Smooth muscle cell (in vitro differentiated cells): Measurements from ENCODE around the gene PWP2. TPM values are rescaled to one million over a fixed set of nuclear protein-coding genes. Genes with fewer than 3 reads are reported as not detected.
A peak's percentile ranks its signal among the peaks of the same experiment; 100 is the strongest.

Source experiments
- DNase-seq: peaks from one replicate; lab custom pipeline; 2025; ENCODE audit not compliant: unreplicated experiment; lab: John Stamatoyannopoulos, UW
- H2AFZ ChIP-seq: fragments of 200-600 bp; sonication (generic); 2 replicates; pipeline ENCODE4 v1.6.0; 2016; ENCODE audit warnings: antibody characterized with exemption, low read depth, mild to moderate bottlenecking
- H3F3A ChIP-seq: fragments of 200-600 bp; sonication (generic); 2 replicates; pipeline ENCODE4 v1.6.0; 2017; ENCODE audit warnings: antibody characterized with exemption, low read depth
- H3K27ac ChIP-seq: fragments of 200-600 bp; sonication (generic); 2 replicates; pipeline ENCODE4 v1.5.1; 2016; ENCODE audit warnings: low read depth, mild to moderate bottlenecking
- H3K27me3 ChIP-seq: fragments of 200-600 bp; sonication (generic); 2 replicates; pipeline ENCODE4 v1.6.1; 2016; ENCODE audit warnings: low read depth, mild to moderate bottlenecking
- H3K36me3 ChIP-seq: fragments of 200-600 bp; sonication (generic); 2 replicates; pipeline ENCODE4 v1.5.1; 2016; ENCODE audit warnings: low read depth
- H3K4me1 ChIP-seq: fragments of 200-600 bp; sonication (generic); 2 replicates; pipeline ENCODE4 v1.5.1; 2016; ENCODE audit warnings: low read depth
- H3K4me2 ChIP-seq: fragments of 200-600 bp; sonication (generic); 2 replicates; pipeline ENCODE4 v1.6.0; 2016; ENCODE audit warnings: mild to moderate bottlenecking
- H3K4me3 ChIP-seq: fragments of 200-600 bp; sonication (generic); 2 replicates; pipeline ENCODE4 v1.5.1; 2016; ENCODE audit warnings: mild to moderate bottlenecking
- H3K79me2 ChIP-seq: fragments of 200-600 bp; sonication (generic); 2 replicates; pipeline ENCODE4 v1.6.0; 2016; ENCODE audit warnings: low read depth, mild to moderate bottlenecking
- H3K9ac ChIP-seq: fragments of 200-600 bp; sonication (generic); 2 replicates; pipeline ENCODE4 v1.6.0; 2016; ENCODE audit warnings: low read depth
- H3K9me3 ChIP-seq: fragments of 200-600 bp; sonication (generic); replicated peaks from 2 replicates; pipeline ENCODE4 v1.5.1; 2016; ENCODE audit warnings: low read depth
- H4K20me1 ChIP-seq: fragments of 200-600 bp; sonication (generic); 2 replicates; pipeline ENCODE4 v1.6.0; 2016; ENCODE audit warnings: low read depth
- CTCF ChIP-seq: fragments of 200-600 bp; sonication (generic); IDR thresholded peaks from 2 replicates; pipeline ENCODE4 v1.5.1; 2017; ENCODE audit warnings: borderline replicate concordance, mild to moderate bottlenecking, antibody characterized with exemption; ENCODE audit not compliant: insufficient read depth, poor library complexity, severe bottlenecking
- WGBS: methylation state at CpG from one replicate; pipeline ENCODE4 v1.1.7; 2016; ENCODE audit warnings: low lambda C conversion rate; 5-methylcytosine and 5-hydroxymethylcytosine counted together
- polyA plus RNA-seq: library from polyadenylated mRNA; unstranded; fragments of >200 nt; fragmentation: Nextera tagmentation; extraction: Ambion mirVana; gene quantifications from 2 replicates; pipeline ENCODE4 v1.2.1, GENCODE V29; 2016
- total RNA-seq: library from RNA; depleted of rRNA; stranded (reverse); fragments of >200 nt; gene quantifications from 2 replicates; pipeline ENCODE4 v1.2.3, GENCODE V29; 2014

PWP2 gene
- total and polyA plus RNA-seq, 2 experiments from 2014 or later = 0.38 to 1.4 TPM

DNA sequence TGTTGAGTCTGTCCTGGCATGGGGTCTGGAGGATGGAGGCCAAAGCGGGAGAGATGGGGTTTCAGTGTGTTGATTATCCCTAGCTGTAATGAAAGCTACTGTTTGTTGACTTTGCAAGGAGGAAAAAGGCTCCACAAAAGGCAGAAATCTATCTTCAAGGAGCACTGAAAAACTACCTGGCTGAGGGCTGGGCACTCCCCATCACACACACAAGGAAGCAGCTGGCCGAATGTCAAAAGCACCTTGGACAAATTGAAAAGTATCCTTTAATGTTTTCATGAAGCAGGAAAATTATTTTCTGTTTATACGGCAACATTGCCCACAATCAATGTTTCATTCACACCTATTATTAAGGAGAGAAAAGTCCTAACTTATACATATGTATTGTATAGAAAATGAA lies 27.8 kb upstream of the PWP2 start:
- no peak overlapping the region for H3K4me2 ChIP-seq
- no peak overlapping the region for H2AFZ ChIP-seq
- peaks cover 26% of the 10 kb centered on the region for H3K36me3 ChIP-seq
- no peak for TF ChIP-seq CTCF
- H4K20me1 ChIP-seq = peaks cover 4% of the 10 kb centered on the region
- H3K9ac ChIP-seq = no peak overlapping the region
- H3K27ac ChIP-seq = no peak overlapping the region
- no peak overlapping the region for H3K4me3 ChIP-seq
- WGBS = 98% methylated on average over 3 of the region's 3 CpGs
- H3K79me2 ChIP-seq = no peaks in the 10 kb centered on the region
- no peaks in the 10 kb centered on the region for H3K27me3 ChIP-seq
- no peaks in the 10 kb centered on the region for H3K4me1 ChIP-seq
- no peaks in the 10 kb centered on the region for H3F3A ChIP-seq
- H3K9me3 ChIP-seq = no peaks in the 10 kb centered on the region
- no peak for DNase-seq

DNA sequence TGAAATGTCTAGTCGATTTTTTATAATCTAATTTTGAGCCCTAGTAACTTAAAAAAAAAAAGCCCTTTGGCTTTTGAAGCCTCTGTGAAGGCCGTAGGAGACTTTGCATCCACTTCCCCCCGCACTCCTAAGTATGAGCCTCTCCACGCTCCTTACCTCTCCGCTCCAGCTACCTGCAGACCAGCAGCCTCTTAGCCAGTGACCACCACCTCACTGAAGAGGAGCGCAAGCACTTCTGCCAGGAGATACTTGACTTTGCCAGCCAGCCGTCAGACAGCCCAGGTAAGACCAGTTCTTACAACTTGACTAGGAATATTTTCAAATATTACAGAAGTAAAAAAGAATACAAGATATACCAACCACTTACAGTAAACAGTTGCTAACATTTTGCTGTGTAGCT lies 27.4 kb upstream of the PWP2 start:
- H3K27me3 ChIP-seq = no peaks in the 10 kb centered on the region
- H3K27ac ChIP-seq = no peak overlapping the region
- no peak overlapping the region for H2AFZ ChIP-seq
- H3K4me2 ChIP-seq = no peak overlapping the region
- 93% methylated on average over 7 of the region's 7 CpGs for WGBS
- no peak overlapping the region for H3K9ac ChIP-seq
- H3K36me3 ChIP-seq = peaks cover 26% of the 10 kb centered on the region
- peaks cover 2% of the 10 kb centered on the region for H4K20me1 ChIP-seq
- H3K4me3 ChIP-seq = no peak overlapping the region
- no peaks in the 10 kb centered on the region for H3K9me3 ChIP-seq
- DNase-seq = no peak
- H3K79me2 ChIP-seq = no peaks in the 10 kb centered on the region
- TF ChIP-seq CTCF = no peak
- no peaks in the 10 kb centered on the region for H3K4me1 ChIP-seq
- H3F3A ChIP-seq = no peaks in the 10 kb centered on the region

DNA sequence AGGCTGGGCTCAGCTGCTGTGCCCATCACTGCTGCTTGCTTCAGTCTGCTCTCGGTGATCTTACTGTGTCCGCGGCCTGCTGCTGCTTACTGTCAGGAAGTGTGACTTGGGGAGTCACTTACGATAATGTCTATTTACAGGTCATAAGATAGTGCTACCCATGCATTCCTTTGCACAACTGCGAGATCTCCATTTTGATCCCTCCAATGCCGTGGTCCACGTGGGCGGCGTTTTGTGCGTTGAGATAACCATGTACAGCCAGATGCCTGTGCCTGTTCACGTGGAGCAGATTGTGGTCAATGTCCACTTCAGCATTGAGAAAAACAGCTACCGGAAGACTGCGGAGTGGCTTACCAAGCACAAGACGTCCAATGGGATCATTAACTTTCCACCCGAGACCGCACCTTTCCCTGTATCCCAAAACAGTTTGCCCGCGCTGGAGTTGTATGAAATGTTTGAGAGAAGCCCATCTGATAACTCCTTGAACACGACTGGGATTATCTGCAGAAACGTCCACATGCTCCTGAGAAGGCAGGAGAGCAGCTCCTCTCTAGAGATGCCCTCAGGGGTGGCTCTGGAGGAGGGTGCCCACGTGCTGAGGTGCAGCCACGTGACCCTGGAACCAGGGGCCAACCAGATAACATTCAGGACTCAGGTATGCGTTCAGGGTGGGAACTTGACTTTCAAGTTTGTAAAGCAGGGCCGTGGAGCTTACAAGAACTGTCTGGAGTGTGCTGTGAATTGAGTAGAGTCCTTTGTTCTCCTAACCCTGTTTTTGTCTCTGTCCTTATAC lies 24.4 kb upstream of the PWP2 start:
- TF ChIP-seq CTCF = no peak
- WGBS = 86% methylated on average over 24 of the region's 24 CpGs
- no peak for DNase-seq
- H3F3A ChIP-seq = no peaks in the 10 kb centered on the region
- peak overlapping the region; percentile 72 for H3K27ac ChIP-seq
- H3K4me3 ChIP-seq = no peak overlapping the region
- H3K36me3 ChIP-seq = peaks cover 8% of the 10 kb centered on the region
- no peak overlapping the region for H3K4me2 ChIP-seq
- no peaks in the 10 kb centered on the region for H3K9me3 ChIP-seq
- H3K4me1 ChIP-seq = no peaks in the 10 kb centered on the region
- H3K9ac ChIP-seq = no peak overlapping the region
- no peaks in the 10 kb centered on the region for H3K79me2 ChIP-seq
- no peak overlapping the region for H2AFZ ChIP-seq
- H4K20me1 ChIP-seq = no peaks in the 10 kb centered on the region
- no peaks in the 10 kb centered on the region for H3K27me3 ChIP-seq
